ENCODE data around the gene KIF3C.
"Not testable (repeated sequence)": the region's sequence is repeated elsewhere in the genome, so short reads cannot be mapped to it uniquely, and the experiment has no call there.

GRCh38 chr2:25896308-25896707, 86.0 kb downstream of the KIF3C start:
- TF ChIP-seq JUND (IDR thresholded peaks at IDR 0.05; ENCODE audit: low read length); EZH2 (IDR thresholded peaks at IDR 0.05; ENCODE audit: low read depth, low read length, severe bottlenecking); GABPA (IDR thresholded peaks at IDR 0.05; ENCODE audit: borderline replicate concordance, insufficient read depth, low read length); POLR2AphosphoS5 (IDR thresholded peaks at IDR 0.05; ENCODE audit: low read depth, low read length); GTF2F1 (IDR thresholded peaks at IDR 0.05; ENCODE audit: borderline replicate concordance, low read depth, low read length); POLR2A (IDR thresholded peaks at IDR 0.05; ENCODE audit: control extremely low read depth in 1 of 2, low read depth in 2 of 2, low read length in 2 of 2); FOSL1 (IDR thresholded peaks at IDR 0.05; ENCODE audit: insufficient read depth, low read depth, low read length); CBX5 (IDR thresholded peaks at IDR 0.05; ENCODE audit: low read depth, low read length); SP4 (IDR thresholded peaks at IDR 0.05; ENCODE audit: low read length); PHF8 (conservative IDR thresholded peaks at IDR 0.05; ENCODE audit: low read depth, low read length): not testable (repeated sequence)
- TF ChIP-seq, protein P1, sequence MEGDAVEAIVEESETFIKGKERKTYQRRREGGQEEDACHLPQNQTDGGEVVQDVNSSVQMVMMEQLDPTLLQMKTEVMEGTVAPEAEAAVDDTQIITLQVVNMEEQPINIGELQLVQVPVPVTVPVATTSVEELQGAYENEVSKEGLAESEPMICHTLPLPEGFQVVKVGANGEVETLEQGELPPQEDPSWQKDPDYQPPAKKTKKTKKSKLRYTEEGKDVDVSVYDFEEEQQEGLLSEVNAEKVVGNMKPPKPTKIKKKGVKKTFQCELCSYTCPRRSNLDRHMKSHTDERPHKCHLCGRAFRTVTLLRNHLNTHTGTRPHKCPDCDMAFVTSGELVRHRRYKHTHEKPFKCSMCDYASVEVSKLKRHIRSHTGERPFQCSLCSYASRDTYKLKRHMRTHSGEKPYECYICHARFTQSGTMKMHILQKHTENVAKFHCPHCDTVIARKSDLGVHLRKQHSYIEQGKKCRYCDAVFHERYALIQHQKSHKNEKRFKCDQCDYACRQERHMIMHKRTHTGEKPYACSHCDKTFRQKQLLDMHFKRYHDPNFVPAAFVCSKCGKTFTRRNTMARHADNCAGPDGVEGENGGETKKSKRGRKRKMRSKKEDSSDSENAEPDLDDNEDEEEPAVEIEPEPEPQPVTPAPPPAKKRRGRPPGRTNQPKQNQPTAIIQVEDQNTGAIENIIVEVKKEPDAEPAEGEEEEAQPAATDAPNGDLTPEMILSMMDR (IDR thresholded peaks at IDR 0.05; ENCODE audit: control extremely low read depth in 1 of 3, insufficient read depth in 1 of 3, low read depth in 1 of 3, low read length in 3 of 3), result not testable (repeated sequence)
- TF ChIP-seq, protein P2, sequence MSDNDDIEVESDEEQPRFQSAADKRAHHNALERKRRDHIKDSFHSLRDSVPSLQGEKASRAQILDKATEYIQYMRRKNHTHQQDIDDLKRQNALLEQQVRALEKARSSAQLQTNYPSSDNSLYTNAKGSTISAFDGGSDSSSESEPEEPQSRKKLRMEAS (IDR thresholded peaks at IDR 0.05), result not testable (repeated sequence)

Data from H1 (cell line).